ENCODE results near the gene ATP2A1.

ATP2A1 gene

DNA sequence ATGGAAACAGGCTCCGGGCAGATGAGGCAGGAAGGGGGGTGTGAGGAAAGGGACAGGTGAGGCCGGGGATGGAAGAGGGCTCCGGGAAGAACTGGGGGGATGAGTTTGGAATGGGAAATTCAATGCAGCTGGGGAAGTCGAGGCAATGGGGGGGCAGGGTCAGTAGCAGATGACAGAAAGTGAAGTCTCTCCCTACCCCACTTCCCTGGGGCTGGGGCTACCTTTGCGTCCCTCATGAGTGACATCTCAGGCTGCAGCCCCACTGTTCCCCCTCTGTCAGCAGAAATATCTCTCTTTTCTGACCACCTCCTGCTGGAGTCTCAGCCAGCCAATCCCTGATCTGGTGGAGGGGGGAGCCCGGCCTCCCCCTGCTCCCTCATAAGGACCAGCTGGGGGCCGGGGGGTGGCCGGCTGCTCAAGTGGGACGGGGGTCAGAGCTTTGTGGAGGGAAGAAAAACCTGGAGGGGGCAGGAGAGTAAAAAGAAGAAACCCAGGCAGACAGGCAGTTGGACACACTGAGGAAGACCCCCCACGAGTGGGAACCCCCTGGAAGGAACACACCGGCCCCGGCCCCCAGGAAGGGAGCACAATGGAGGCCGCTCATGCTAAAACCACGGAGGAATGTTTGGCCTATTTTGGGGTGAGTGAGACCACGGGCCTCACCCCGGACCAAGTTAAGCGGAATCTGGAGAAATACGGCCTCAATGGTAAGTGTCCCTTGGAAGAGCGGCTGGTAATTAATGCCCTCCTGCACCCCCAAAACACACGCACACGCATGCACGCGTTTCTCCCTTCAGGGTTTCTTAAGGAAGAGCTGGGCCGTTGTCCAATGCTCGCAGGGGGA lies at the start of gene ATP2A1:
ATP2A1 (plus strand) TSS at position 406 of the 844 bp plus-strand sequence; CDS start at position 590, 184 bp downstream.
- no peak for DNase-seq (ENCODE audit: low spot score)

DNA sequence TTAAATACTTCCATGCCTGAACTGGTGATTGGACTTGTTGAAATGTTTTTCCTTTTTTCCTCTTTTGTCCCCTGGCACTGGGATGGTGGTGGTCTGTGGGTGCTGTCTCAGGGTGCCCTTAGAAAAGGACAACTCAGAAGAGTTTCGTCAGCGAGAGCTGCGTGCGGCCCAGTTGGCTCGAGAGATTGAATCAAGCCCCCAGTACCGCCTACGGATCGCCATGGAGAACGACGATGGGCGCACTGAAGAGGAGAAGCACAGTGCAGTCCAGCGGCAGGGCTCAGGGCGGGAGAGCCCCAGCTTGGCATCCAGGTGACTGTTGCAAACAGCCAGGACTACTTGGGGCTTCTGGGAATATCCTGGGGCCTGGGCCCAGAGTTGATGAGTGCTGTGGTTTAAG lies 48.5 kb upstream of the ATP2A1 start:
- DNase-seq (ENCODE audit: low spot score), result no peak

DNA sequence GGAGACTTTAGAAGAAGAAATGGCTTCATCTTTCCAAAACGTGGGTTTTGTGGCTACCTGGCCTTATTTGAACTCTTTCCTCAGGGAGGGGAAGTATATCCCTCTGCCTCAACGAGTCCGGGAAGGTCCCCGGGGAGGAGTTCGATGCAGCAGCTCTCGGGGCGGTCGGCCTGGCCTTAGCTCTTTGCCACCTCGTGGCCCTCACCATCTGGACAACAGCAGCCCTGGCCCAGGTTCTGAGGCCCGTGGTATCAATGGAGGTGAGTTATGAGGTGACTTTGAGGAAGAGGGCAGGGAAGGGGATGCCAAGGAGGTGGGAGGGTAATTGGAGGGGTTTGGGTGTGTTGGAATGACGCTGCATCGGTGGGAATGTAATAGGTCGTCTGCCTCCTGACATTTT lies 47.8 kb upstream of the ATP2A1 start:
- no peak for DNase-seq (ENCODE audit: low spot score)

DNA sequence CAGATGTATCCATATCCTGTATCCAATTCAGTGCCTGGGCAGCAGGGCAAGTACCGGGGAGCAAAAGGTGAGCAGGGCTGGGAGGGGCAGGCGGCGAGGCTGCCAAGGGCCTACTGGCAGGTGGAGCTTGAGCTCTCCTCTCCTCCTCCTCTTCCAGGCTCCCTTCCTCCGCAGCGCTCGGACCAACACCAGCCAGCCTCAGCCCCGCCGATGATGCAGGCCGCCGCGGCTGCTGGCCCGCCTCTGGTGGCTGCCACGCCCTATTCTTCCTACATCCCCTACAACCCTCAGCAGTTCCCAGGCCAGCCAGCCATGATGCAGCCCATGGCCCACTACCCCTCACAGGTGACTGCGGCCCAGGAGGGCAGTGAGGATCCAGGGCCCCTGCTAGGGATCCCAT lies 43.9 kb upstream of the ATP2A1 start:
- DNase-seq (ENCODE audit: low spot score), result no peak

DNA sequence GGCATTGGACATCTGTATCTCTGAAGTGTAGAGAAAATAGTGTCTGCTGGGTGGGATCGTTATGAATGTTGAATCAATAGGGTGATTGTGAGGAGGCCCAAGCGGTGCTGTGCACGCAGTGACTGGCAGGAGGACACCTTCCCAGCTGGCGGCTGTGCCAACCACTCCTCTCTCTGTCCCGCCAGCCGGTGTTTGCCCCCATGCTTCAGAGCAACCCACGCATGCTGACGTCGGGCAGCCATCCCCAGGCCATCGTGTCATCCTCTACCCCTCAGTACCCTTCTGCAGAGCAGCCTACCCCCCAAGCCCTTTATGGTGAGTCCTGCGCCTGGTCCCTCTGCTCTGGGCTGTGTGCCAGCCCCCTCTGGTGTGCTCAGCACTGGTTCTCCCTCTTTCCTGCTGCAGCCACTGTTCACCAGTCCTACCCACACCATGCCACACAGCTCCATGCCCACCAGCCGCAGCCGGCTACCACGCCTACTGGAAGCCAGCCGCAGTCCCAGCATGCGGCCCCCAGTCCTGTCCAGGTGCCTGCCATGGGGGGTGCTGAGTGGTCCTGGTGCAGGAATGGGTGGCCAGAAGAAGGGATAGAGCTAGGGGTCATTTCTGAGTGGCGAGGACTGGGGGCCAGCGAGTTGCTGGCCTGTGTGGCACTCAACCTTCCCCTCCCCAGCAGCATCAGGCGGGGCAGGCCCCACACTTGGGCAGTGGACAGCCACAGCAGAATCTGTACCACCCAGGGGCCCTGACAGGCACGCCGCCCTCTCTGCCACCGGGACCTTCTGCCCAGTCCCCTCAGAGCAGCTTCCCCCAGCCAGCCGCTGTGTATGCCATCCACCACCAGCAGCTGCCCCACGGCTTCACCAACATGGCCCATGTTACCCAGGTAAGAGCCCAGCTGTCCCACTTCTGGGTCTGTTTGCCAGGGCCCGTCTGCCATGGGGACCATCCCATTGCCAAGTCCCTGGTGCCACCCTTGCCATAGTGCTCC lies 43.1 kb upstream of the ATP2A1 start:
- no peak for DNase-seq (ENCODE audit: low spot score)

DNA sequence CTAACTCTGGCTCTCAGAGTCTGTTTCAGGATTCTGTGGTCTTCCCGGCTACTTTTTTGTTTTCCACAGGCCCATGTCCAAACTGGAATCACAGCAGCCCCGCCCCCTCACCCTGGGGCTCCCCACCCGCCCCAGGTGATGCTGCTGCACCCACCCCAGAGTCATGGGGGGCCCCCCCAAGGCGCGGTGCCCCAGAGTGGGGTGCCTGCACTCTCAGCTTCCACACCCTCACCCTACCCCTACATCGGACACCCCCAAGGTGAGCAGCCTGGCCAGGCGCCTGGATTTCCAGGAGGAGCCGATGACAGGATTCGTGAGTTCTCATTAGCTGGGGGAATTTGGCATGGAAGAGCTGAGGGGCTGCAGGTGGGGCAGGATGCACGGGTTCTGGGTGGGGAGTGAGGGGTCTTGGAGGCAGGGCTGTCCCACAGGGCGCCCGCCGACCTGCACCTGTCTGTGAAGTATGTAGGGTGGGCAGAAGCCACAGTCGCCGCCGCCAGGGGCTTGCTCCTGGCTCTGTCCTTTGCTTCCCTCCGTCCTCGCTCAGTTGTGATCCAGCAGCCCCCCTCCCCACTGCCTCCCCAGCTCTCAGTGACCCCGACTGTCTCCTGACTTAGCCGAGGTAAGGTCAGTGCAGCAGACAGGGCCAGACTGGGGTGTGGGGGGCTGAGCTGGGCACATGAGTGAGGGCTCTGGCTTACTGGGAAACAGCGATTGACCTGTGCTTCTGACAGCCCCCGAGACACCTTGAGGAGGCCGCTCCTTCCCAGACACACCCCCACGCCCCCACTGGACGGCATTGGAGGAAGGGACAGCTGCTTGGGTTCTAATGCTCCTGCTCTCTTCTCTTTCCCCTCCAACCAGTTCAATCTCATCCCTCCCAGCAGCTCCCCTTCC lies 42.2 kb upstream of the ATP2A1 start:
- no peak for DNase-seq (ENCODE audit: low spot score)

DNA sequence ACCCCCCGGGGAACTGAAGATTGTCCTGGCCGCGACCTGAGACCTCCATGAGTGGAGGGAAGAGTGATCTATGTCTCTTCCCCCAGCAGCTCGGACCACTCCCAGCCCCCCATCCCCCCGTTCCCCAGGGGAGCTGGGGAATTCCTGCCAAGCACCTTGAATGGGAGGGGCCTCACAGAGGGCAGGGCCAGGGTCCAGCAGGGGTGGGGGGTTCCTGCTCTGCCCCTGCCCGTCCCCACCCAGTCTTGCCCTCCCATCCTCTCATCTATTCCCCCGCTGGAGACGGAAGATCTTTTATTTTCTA lies 41.6 kb upstream of the ATP2A1 start:
- no peak for DNase-seq (ENCODE audit: low spot score)

DNA sequence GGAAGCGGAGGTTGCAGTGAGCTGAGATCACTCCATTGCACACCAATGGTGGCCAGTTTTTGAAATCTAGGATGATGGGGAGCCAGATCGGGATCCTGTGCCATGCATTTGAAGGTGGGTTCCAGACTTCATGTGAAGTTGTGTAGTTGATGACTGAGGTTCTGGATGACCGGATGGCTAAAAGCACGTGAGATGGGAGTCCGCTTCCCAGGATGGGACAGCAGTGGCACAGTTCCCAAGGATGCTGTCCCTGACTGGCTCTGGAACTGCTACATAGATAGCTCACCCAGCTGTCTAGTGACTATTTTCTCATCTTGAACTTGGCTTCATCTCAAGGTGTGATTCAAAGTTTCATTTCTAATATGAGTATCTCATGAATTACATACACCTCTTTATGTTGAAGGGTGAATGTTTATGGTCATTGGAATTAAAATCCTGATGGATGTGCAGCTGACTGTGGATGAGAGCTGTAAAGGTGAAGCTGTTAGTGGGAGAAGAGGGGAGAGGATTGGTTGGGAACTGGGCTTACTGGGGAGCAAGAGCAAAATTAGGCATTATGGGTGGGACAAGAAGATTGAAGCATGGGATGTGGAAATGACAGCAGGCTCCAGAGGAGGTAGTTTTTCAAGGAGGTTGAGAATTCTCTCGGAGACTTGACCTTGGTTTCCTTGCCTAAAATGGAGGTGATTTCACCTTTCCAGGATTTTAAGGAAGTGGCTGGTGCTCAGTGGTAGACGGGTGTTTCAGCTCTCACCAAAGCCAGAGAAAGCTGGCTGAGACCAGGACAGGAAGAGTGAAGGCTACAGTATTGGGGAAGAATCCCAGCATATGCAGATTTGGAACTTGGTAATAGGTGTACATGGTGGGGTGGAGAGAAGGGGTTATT lies 40.4 kb upstream of the ATP2A1 start:
- no peak for DNase-seq (ENCODE audit: low spot score)

DNA sequence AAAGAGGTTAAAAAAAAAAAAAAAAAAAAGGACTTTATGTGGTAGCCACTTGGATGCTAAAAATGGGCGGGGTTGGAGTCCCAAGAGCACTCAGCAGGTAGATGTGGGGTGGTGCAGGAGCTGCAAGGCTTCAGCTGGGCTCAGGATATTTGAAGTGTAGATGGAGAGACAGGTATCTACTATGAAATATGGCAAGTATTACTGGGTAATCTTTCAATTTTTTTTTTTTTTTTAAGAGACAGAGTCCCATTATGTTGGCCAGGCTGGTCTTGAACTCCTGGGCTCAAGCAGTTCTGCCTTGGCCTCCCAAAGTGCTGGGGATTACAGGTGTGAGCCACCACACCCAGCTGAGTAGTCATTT lies 39.8 kb upstream of the ATP2A1 start:
- no peak for DNase-seq (ENCODE audit: low spot score)

DNA sequence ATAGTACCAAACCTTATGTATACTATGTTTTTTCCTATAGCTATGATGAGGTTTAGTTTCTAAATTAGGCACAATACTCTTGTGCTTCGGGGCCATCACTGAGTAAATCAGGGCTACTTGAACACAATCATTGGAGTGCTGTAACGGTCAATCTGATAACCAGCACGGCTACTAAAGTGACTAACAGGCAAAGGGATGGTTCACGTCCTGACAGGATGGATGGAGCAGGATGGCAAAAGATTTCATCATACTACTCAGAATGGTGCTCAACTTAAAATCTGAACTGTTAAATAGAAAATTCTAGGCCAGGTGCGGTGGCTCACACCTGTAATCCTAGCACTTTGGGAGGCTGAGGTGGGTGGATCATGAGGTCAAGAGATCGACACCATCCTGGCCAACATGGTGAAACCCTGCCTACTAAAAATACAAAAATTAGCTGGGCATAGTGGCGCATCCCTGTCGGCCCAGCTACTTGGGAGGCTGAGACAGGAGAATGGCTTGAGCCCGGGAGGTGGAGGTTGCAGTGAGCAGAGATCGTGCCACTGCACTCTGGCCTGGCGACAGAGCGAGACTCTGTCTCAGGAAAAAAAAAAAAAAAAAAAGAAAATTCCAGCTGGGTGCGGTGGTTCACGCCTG lies 39.2 kb upstream of the ATP2A1 start:
- DNase-seq (ENCODE audit: low spot score), result no peak

DNA sequence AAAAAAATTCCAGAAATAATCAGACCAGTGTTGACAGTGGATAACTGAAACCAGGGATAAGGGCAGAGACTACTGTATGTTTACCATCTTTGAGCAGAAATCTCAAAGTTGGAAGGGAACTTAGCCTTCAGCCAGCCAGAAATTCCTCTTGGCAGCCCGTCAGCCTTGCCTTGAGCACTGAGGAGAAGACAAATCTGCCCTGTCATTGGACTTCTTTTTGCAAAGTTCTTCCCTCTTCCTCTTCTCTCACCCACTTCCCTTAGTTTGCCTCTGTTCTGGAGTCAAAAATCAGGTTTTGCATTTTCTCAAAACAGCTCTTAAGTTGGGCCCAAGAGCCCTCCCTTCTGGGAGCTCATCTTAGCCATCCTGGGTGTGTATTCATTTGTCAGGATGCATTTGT lies 38.4 kb upstream of the ATP2A1 start:
- no peak for DNase-seq (ENCODE audit: low spot score)

DNA sequence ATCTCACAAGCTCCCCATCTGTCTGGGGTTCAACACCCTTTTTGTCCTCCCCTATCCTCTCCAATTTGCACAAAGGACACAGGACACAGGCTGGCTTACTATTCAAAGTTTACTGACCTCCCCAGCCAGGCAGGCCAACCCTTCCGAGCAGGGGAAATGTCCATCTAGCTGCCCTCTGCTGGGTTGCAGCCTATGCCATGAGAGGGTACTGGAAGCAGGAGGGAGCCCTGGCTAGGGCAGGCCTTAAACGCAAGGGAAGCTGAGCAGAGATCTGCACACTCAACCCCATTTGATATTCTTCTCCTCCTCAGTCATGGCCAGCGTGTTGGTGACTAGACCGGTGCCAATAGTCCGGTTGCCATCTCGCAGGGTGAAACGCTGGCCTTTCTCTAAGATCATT lies 35.6 kb upstream of the ATP2A1 start:
- no peak for DNase-seq (ENCODE audit: low spot score)

DNA sequence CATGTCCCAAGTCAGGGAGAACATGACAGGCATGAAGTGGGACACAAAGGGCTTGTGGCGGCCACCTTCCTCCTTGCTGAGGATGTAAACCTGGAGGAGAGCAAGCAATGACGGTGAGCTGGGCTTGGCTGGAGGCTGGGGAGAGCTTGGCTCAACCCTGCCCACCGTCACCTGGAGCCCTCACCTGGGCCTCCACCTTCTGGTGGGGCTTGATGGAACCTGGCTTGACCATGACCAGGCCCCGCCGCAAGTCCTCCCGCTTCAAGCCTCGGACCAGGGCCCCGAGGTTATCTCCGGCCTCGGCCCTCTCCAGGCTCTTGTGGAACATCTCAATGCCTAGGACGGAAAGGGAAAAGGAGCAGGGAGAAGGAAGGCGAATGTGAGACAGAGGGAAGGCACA lies 34.5 kb upstream of the ATP2A1 start:
- DNase-seq (ENCODE audit: low spot score), result no peak

DNA sequence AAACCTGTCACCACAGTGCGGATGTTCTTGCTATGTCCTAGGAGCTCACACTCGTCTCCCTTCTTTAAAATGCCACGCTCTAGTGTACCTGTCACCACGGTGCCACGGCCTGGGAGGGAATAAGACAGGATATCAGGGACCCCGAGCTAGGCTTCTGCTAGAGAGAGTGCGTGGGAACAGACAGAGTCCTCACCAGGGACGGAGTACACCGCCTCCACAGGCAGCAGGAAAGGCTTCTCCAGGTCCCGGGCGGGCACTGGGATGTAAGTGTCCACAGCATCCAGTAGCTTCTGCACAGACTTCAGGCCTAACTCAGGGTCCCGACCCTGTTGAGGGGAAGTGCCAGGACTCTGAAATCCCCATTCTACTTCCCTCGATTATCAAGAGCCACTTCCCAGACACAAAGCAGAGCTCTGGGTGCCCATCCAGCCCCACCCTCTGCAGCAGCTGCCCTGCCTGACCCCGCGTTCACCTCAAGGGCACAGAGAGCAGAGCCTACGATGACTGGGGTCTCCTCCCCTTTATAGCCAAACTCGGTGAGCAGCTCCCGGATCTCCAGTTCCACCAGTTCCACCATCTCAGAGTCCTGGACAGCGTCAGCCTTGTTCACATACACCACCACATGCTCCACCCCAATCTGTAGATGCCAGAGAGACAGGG lies 33.9 kb upstream of the ATP2A1 start:
- no peak for DNase-seq (ENCODE audit: low spot score)

DNA sequence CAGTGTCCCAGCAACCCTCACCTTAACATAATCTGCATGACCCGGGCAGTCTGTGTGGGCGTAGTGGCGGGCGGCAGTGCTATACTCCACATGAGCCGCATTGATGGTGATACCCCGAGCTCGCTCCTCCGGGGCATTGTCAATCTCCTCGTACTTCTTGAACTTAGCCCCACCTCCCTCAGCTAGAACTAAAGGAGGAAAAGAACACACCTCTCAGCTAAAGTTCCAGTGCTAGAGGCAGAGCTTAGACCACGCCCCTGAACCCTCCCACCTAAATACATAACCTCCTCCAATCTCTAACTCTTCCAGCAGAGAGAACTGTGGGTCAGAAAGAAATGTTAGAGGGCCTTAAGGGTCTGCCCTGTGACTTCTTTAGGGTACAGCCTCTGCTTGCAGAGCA lies 33.0 kb upstream of the ATP2A1 start:
- no peak for DNase-seq (ENCODE audit: low spot score)

DNA sequence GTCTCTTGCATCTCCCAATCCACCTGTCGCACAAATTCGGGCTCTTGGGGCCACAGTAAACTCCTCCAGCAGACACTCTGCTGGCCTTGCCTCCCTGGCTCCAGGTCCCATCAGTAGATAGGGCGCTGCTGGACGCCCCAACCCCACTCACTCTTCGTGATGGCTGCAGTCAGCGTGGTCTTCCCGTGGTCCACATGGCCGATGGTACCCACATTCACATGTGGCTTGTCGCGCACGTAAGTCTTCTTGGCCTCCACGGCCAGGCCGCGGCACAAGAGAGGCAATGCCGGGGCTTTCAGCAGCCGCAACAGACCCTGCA lies 32.6 kb upstream of the ATP2A1 start:
- no peak for DNase-seq (ENCODE audit: low spot score)

DNA sequence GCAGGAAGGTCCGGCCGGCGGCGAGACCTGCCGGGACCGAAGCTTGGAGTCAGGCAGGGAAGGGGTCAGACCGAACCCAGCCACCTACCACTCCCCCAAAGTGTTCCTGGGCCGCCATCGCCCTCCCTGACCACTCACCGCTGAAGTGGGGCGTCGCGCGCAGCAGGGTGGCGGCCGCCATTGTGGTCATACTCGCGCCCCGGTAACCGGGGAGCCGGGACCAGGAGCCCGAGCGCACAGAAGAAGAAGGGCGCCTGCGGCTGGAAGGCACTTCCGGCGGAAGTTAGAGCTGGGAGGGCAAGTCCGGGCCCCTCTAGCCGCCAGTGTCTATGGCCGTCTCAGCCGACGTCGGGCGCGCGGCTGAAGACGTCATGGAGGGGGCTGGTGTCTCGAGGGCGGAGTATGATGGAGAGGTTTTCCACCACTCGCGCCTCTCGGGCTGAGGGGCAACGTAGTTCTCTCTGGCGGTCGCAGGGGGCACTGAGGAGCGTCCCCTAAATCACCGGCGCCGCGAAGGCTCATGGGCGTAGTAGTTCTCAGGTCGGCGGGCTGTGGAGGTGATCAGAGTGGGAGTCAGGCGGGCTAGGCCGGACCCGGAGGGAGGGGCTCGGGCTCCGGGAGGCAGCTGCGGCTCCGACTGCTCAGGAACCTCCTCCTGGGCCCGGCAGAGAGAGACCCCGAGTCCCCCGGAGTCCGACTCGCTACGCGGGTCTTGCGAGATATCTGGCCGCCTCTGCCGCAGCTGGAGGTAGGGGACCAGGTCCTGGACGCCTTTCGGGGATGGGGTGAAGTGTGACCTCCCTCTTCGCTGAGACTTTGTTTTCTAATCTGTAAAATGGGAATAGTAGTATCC lies 32.0 kb upstream of the ATP2A1 start, which contains the start of gene TUFM:
TUFM (minus strand) TSS at position 269 of the 853 bp plus-strand sequence; CDS start at position 190, 79 bp downstream.
- DNase-seq (ENCODE audit: low spot score), result peak; percentile 99

DNA sequence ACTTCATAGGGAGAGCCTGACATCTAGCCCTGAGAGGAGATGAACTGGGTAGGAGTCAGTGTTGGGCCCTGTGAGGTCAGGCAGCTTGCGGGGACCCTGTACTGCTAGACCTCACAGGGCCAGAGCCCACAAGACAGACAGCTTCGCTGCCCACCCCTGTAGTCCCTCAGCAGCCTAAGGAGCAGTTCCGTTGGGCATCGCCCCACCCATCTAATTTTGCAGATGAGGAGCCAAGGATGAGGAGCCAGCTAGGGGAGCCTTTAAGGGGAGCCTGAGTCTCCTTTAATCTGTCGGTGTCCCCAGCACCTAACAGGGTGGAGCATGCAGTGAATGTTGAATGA lies 31.4 kb upstream of the ATP2A1 start:
- no peak for DNase-seq (ENCODE audit: low spot score)

DNA sequence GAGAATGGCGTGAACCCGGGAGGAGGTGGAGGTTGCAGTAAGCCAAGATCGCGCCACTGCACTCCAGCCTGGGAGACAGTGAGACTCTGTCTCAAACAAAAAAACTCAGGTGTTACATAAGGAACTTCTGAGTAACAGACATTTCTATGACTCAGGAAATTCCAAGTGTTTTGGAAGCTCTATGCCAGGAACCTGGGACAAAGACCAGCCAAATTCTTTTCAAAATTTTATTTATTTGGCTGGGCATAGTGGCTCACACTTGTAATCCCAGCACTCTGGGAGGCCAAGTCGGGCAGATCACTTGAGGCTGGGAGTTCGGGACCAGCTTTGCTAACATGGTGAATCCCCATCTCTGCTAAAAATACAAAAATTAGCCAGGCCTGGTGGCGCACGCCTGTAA lies 19.9 kb upstream of the ATP2A1 start:
- DNase-seq (ENCODE audit: low spot score), result no peak
